AG09309 (cell line): ENCODE data around the gene COL1A1.

Experiments used
- DNase-seq: peaks from one replicate; pipeline ENCODE4 v3.0.0-alpha.2; 2010; ENCODE audit warnings: low read depth
- H3K4me3 ChIP-seq: 2 replicates; pipeline ENCODE4 v1.5.1; 2011; ENCODE audit warnings: mild to moderate bottlenecking, low read depth, low read length, moderate library complexity; ENCODE audit not compliant: control insufficient read depth
- CTCF ChIP-seq: IDR thresholded peaks from 2 replicates; pipeline ENCODE4 v1.5.1; 2011; ENCODE audit warnings: mild to moderate bottlenecking, low read depth, low read length, inconsistent platforms; ENCODE audit not compliant: insufficient read depth, control insufficient read depth; ENCODE audit errors: missing control alignments

Gene COL1A1

GRCh38 chr17:50209133-50209471 lies 7.7 kb upstream of the COL1A1 start:
- no peak for DNase-seq
- H3K4me3 ChIP-seq, result no peak overlapping the region
- no peak for TF ChIP-seq CTCF

GRCh38 chr17:50208611-50209061 lies 7.2 kb upstream of the COL1A1 start:
- no peak for TF ChIP-seq CTCF
- DNase-seq, result no peak
- H3K4me3 ChIP-seq, result no peak overlapping the region

GRCh38 chr17:50207792-50208567 lies 6.5 kb upstream of the COL1A1 start:
- no peak for DNase-seq
- no peak overlapping the region for H3K4me3 ChIP-seq
- TF ChIP-seq CTCF, result no peak

GRCh38 chr17:50207315-50207714 lies 5.9 kb upstream of the COL1A1 start:
- no peak overlapping the region for H3K4me3 ChIP-seq
- TF ChIP-seq CTCF, result no peak
- DNase-seq, result no peak

GRCh38 chr17:50206604-50207293 lies 5.3 kb upstream of the COL1A1 start:
- TF ChIP-seq CTCF, result no peak
- DNase-seq, result no peak
- peak overlapping the region; percentile 17 for H3K4me3 ChIP-seq

GRCh38 chr17:50205963-50206505 lies 4.6 kb upstream of the COL1A1 start:
- DNase-seq, result no peak
- H3K4me3 ChIP-seq, result no peak overlapping the region

More at GRCh38 chr17:50205963-50206505, 4.6 kb upstream of the COL1A1 start:
- TF ChIP-seq CTCF, result no peak
